ENCODE measurements around the gene SLC9A9. TPM values are rescaled to one million over a fixed set of nuclear protein-coding genes. Genes with fewer than 3 reads are reported as not detected.

SLC9A9 gene
- total and polyA plus RNA-seq, 2 donors from 2014 or later, result 3.7 to 16.5 TPM

- no peak for FAIRE-seq
- Histone ChIP-seq H3K27ac (ENCODE audit: low read depth in 2 of 2, low read length in 2 of 2) (no peak overlapping the region), H3K4me3 (ENCODE audit: low read length in 3 of 3) (no peak overlapping the region), H3K36me3 (ENCODE audit: control insufficient read depth in 2 of 3, insufficient read depth in 3 of 3, low read length in 3 of 3) (no peaks in the 10 kb centered on the region), H3K27me3 (ENCODE audit: control insufficient read depth, insufficient read depth, low read length) (no peaks in the 10 kb centered on the region), H3K9me3 (ENCODE audit: control insufficient read depth in 2 of 3, insufficient read depth in 1 of 3, low read length in 3 of 3) (no peaks in the 10 kb centered on the region), H3K9ac (ENCODE audit: low read length in 3 of 3) (no peak overlapping the region), H3K4me1 (ENCODE audit: control insufficient read depth in 2 of 3, insufficient read depth in 2 of 3, low read depth in 1 of 3, low read length in 3 of 3) (peaks cover 0 to 4% (median 2%) of the 10 kb centered on the region in 3 donors)
- no peak for TF ChIP-seq CTCF (IDR thresholded peaks at IDR 0.05; ENCODE audit: borderline replicate concordance, extremely low read depth, insufficient read depth)
- no peak for DNase-seq
- intact Hi-C loops (cut with DNase I), result no loop called here
Measured at GRCh38 chr3:143510601-143511000, 337.7 kb downstream of the SLC9A9 start.

GRCh38 chr3:143507735-143508580 is 340.3 kb downstream of the SLC9A9 start:
- Histone ChIP-seq H3K36me3 (ENCODE audit: control insufficient read depth in 2 of 3, insufficient read depth in 3 of 3, low read length in 3 of 3) (no peaks in the 10 kb centered on the region), H3K9me3 (ENCODE audit: control insufficient read depth in 2 of 3, insufficient read depth in 1 of 3, low read length in 3 of 3) (no peaks in the 10 kb centered on the region), H3K9ac (ENCODE audit: low read length in 3 of 3) (no peak overlapping the region), H3K4me3 (ENCODE audit: low read length in 3 of 3) (no peak overlapping the region), H3K27me3 (ENCODE audit: control insufficient read depth, insufficient read depth, low read length) (no peaks in the 10 kb centered on the region), H3K27ac (ENCODE audit: low read depth in 2 of 2, low read length in 2 of 2) (no peak overlapping the region), H3K4me1 (ENCODE audit: control insufficient read depth in 2 of 3, insufficient read depth in 2 of 3, low read depth in 1 of 3, low read length in 3 of 3) (peaks cover 0 to 4% (median 0%) of the 10 kb centered on the region in 3 donors)
- intact Hi-C loops (cut with DNase I), result no loop called here
- TF ChIP-seq CTCF (IDR thresholded peaks at IDR 0.05; ENCODE audit: borderline replicate concordance, extremely low read depth, insufficient read depth), result no peak
- FAIRE-seq (no peak), DNase-seq (no peak)

- H3K27ac ChIP-seq (ENCODE audit: low read depth in 2 of 2, low read length in 2 of 2), result no peak overlapping the region
- no peaks in the 10 kb centered on the region for H3K9me3 ChIP-seq (ENCODE audit: control insufficient read depth in 2 of 3, insufficient read depth in 1 of 3, low read length in 3 of 3)
- no peaks in the 10 kb centered on the region for H3K36me3 ChIP-seq (ENCODE audit: control insufficient read depth in 2 of 3, insufficient read depth in 3 of 3, low read length in 3 of 3)
- no peak overlapping the region for H3K9ac ChIP-seq (ENCODE audit: low read length in 3 of 3)
- intact Hi-C loops (cut with DNase I), result no loop called here
- H3K27me3 ChIP-seq (ENCODE audit: control insufficient read depth, insufficient read depth, low read length), result no peaks in the 10 kb centered on the region
- H3K4me3 ChIP-seq (ENCODE audit: low read length in 3 of 3), result no peak overlapping the region
- DNase-seq (no peak), FAIRE-seq (no peak)
- H3K4me1 ChIP-seq (ENCODE audit: control insufficient read depth in 2 of 3, insufficient read depth in 2 of 3, low read depth in 1 of 3, low read length in 3 of 3), result no peaks in the 10 kb centered on the region
- TF ChIP-seq CTCF (IDR thresholded peaks at IDR 0.05; ENCODE audit: borderline replicate concordance, extremely low read depth, insufficient read depth), result no peak
Measured at GRCh38 chr3:143506190-143506589, 342.1 kb downstream of the SLC9A9 start.
